Glomerular visceral epithelial cell (primary cell): ENCODE data around the gene MAN2A1.

Source experiments
- DNase-seq: peaks from one replicate; pipeline ENCODE4 v3.0.0-alpha.2; 2016; ENCODE audit errors: extremely low spot score

MAN2A1 gene

GRCh38 chr5:109706095-109706494 lies 16.4 kb downstream of the MAN2A1 start:
- no peak for DNase-seq

GRCh38 chr5:109707531-109707930 lies 17.8 kb downstream of the MAN2A1 start:
- DNase-seq = no peak

GRCh38 chr5:109708813-109709212 lies 19.1 kb downstream of the MAN2A1 start:
- no peak for DNase-seq

DNA sequence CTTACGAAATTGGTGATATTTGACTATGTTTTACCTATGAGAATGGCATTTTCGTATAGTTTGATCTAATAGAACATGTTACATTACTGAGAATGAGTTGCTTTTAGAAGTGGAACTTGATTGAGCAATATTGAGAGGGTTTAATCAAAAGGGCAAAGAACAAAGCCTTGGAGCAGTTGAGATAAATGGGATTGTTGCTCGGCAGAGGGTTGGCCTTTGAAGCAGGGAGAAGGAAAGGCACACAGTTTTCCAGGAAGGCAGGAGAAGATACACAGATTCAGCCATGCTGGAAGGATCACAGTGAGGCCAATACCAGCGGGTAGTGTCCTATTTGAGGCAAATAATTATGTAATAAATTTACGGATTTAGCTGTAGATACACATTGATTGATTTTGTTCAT lies 19.5 kb downstream of the MAN2A1 start:
- DNase-seq = no peak

DNA sequence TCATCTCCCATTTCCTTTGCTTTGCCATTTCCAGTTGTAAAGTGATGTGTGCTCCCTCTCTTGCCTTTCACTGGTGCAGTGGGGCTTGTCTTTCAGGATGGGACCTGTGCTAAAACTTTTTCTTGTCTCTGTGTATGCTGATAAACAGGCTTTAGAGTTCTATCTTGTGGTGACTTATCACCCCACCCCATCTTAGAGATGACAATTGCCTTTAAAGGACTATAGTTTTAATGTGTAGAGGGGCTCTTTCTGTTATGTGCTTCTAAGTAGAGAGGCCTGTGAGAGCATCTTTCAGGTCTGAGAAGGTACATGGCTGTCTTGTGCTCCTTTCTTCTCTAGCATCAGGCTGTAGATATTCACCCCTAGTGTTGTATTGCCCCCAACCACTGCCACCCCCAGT lies 21.9 kb downstream of the MAN2A1 start:
- DNase-seq = no peak

- DNase-seq = no peak
These were observed 23.7 kb downstream of the MAN2A1 start for GRCh38 chr5:109713453-109713852.

DNA sequence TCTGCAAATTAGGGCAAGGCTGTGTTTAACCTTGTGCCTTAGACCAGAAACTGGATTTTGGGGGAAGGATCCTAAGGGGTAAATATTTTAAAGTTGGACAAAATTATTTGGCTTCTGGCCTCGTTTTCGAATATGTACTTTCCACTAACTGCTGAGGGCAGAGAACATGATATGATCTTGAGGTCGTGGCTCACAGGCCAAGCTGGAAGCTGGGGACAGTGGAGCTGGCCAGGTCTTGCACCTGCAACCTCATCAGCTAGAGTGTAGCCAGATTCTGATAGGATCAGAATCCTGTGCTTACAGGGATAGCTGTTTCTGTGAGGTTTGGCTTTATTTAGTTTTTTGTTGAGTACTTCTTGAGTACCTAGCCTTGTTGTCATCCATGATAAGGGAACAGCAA lies 24.9 kb downstream of the MAN2A1 start:
- DNase-seq = no peak

GRCh38 chr5:109718216-109718615 lies 28.5 kb downstream of the MAN2A1 start:
- DNase-seq = no peak

DNA sequence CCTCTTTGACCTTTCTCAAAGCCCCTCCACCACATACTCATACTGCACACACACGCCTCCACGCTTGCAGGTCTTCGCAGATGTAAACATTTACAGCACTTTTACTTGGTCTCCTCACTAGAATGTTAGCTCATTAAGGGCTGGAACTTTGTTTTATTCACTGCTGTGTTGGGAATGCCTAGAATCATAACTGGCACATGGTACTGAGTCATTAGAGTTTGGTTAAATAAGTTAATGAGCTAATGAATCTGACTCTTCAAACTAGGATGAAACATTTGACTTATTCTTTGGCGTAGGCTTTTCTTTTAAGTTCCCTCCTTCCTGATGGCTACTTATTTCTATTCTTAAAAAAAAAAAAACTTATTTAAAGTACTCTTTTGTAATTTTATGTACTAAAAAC lies 28.9 kb downstream of the MAN2A1 start:
- no peak for DNase-seq

- DNase-seq = no peak
These were observed 30.3 kb downstream of the MAN2A1 start for GRCh38 chr5:109719978-109720377.

DNA sequence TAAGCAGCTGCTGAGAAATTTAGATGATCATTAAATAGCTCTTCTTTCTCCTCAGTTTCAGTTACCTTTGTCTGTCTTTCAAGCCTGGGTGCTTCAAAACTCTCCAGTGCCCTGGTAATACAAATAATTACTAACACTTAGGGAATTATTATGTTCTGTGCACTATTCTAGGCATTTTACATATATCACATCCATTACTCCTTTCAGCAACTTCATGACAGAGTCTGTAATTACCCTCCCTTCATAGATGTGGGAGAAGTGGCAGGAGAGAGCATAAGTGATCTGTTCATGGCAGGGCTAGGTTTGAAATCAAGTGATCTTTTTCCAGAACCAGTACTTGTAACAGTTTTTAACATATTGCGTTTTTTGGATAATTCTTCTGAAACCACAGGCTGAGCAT lies 32.0 kb downstream of the MAN2A1 start:
- DNase-seq = no peak

DNA sequence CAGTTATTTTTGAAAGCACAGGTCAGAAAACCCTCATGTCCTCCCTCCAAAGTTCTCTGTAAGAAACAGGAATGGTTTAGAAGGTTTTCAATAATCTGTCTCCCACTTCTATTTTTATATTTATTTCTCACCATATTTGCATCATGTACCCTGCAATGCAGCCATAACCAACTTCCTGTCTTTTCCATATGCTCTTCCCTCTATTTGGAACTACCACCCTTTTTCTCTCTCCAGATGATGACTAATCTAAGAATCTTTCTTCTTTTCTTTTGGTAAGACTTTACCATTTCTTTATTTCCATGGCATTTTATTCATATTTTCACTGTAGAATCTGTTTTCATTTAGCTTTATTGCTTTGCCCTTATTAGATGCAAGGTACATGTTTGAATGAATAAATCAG lies 33.9 kb downstream of the MAN2A1 start:
- no peak for DNase-seq

- DNase-seq = no peak
These were observed 35.4 kb downstream of the MAN2A1 start for GRCh38 chr5:109725135-109725534.

GRCh38 chr5:109739741-109740728 lies 50.3 kb downstream of the MAN2A1 start:
- DNase-seq = peak; percentile 85

- DNase-seq = no peak
These were observed 51.2 kb downstream of the MAN2A1 start for GRCh38 chr5:109740966-109741365.

GRCh38 chr5:109741390-109741789 lies 51.7 kb downstream of the MAN2A1 start:
- DNase-seq = no peak

GRCh38 chr5:109743041-109743531 lies 53.4 kb downstream of the MAN2A1 start:
- no peak for DNase-seq

GRCh38 chr5:109743770-109744212 lies 54.1 kb downstream of the MAN2A1 start:
- DNase-seq = peak; percentile 92

DNA sequence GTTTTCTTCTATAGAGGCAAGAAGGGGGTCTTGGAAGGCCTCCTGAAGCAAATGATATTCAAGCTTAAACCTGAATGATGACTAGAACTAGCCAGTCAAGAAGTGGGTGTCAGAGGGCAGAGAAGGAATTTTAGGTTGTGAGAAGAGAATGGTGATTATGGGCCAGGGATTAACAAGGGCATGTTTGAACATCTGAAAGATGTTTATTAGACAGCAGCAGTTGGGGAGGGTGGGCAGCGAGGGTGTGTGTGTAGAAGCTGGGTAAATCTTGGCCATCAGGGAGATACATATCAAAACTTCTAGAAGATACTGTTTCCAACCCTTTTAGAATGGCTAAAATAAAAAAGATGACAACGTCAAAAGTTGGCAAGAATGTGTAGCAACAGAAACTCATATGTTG lies 54.5 kb downstream of the MAN2A1 start:
- no peak for DNase-seq

- DNase-seq = peak; percentile 26
These were observed 58.8 kb downstream of the MAN2A1 start for GRCh38 chr5:109748546-109748945.

DNA sequence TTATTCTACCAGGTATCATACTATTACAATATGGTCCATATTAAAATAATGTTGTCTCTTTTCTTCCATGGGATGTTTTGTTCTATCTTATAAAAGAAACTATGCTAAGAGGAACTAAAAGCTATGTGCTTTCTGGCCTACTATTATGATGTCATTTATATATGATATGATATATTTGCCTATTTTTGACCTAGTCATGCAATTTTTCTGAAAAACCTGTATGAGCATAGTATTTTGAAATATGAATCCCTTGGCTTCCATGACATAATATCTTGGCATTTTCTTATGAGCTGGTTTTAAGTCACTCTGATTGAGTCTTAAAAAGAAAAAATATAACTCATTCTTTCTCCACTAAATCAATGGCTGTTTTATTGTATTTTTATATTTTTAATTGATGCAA lies 60.7 kb downstream of the MAN2A1 start:
- DNase-seq = no peak

GRCh38 chr5:109753279-109753678 lies 63.6 kb downstream of the MAN2A1 start:
- no peak for DNase-seq

DNA sequence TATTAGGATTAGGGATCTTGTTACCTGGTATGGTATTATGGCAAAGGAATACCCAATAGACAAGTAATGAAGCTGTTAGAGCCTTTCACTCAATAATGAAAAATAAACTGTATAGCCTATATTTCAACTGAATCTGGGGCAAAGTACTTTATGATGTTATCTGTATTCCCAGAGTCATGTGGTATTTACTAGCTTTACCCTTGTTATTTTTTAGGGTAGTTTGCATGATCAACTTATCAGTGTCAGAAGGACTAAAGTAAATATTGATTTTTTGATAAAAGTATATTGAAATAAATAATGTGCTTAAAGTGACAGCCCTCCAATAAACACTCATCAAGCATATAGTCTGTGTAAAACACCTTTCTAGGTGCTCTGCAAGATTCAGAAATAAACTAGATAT lies 64.6 kb downstream of the MAN2A1 start:
- no peak for DNase-seq
